H9 (cell line): ENCODE measurements around the gene CCDC63. TPM values are rescaled to one million over a fixed set of nuclear protein-coding genes. Genes with fewer than 3 reads are reported as not detected.

Experiments
- DNase-seq: peaks from one replicate; pipeline ENCODE4 v3.0.0-alpha.2; 2017
- H2AFZ ChIP-seq: one replicate; pipeline ENCODE4 v1.6.1; 2013; ENCODE audit warnings: mild to moderate bottlenecking, low read length, control low read depth, moderate library complexity
- H2AK5ac ChIP-seq: 2 replicates; pipeline ENCODE4 v1.6.1; 2013; ENCODE audit warnings: low read length, control low read depth, mixed read lengths; ENCODE audit not compliant: insufficient read length
- H2BK120ac ChIP-seq: one replicate; pipeline ENCODE4 v1.6.1; 2013; ENCODE audit warnings: low read depth, mild to moderate bottlenecking, low read length, control low read depth, inconsistent platforms; ENCODE audit not compliant: poor library complexity, severe bottlenecking
- H2BK12ac ChIP-seq: 2 replicates; pipeline ENCODE4 v1.6.1; 2013; ENCODE audit warnings: low read length, control low read depth, mixed read lengths, low read depth; ENCODE audit not compliant: insufficient read length
- H2BK15ac ChIP-seq: 2 replicates; pipeline ENCODE4 v1.6.1; 2013; ENCODE audit warnings: low read depth, low read length, control low read depth
- H2BK20ac ChIP-seq: one replicate; pipeline ENCODE4 v1.6.1; 2013; ENCODE audit warnings: low read depth, mild to moderate bottlenecking, low read length, control low read depth, inconsistent platforms; ENCODE audit not compliant: poor library complexity, severe bottlenecking
- H2BK5ac ChIP-seq: 2 replicates; pipeline ENCODE4 v1.6.1; 2013; ENCODE audit warnings: low read length, control low read depth, mixed read lengths; ENCODE audit not compliant: insufficient read length
- H3K14ac ChIP-seq: 2 replicates; pipeline ENCODE4 v1.6.1; 2013; ENCODE audit warnings: low read length, control low read depth; ENCODE audit not compliant: insufficient read depth
- H3K18ac ChIP-seq: 2 replicates; pipeline ENCODE4 v1.6.1; 2013; ENCODE audit warnings: low read depth, mild to moderate bottlenecking, mixed read lengths, low read length, control low read depth; ENCODE audit not compliant: insufficient read length
- H3K23ac ChIP-seq: 2 replicates; pipeline ENCODE4 v1.6.1; 2013; ENCODE audit warnings: low read length, control low read depth, mixed read lengths, low read depth; ENCODE audit not compliant: insufficient read length
- H3K23me2 ChIP-seq: 2 replicates; pipeline ENCODE4 v1.6.1; 2013; ENCODE audit warnings: low read depth, mild to moderate bottlenecking, mixed read lengths, low read length, control low read depth; ENCODE audit not compliant: insufficient read length, poor library complexity, severe bottlenecking
- H3K27ac ChIP-seq: 2 replicates; pipeline ENCODE4 v1.5.1; 2013; ENCODE audit warnings: low read length, control low read depth, mixed read lengths, low read depth; ENCODE audit not compliant: insufficient read length
- H3K27me3 ChIP-seq: 2 replicates; pipeline ENCODE4 v1.6.1; 2013; ENCODE audit warnings: low read length, control low read depth, inconsistent platforms; ENCODE audit not compliant: insufficient read depth
- H3K4ac ChIP-seq: 2 replicates; pipeline ENCODE4 v1.6.1; 2013; ENCODE audit warnings: low read depth, mild to moderate bottlenecking, control low read depth, inconsistent platforms, low read length, moderate library complexity
- H3K4me1 ChIP-seq: 2 replicates; pipeline ENCODE4 v1.6.1; 2013; ENCODE audit warnings: low read length, control low read depth, inconsistent platforms; ENCODE audit not compliant: insufficient read depth
- H3K4me2 ChIP-seq: 2 replicates; pipeline ENCODE4 v1.6.1; 2013; ENCODE audit warnings: low read length, control low read depth, mixed read lengths; ENCODE audit not compliant: insufficient read length, insufficient read depth
- H3K56ac ChIP-seq: 2 replicates; pipeline ENCODE4 v1.6.1; 2013; ENCODE audit warnings: low read depth, mild to moderate bottlenecking, mixed read lengths, low read length, control low read depth; ENCODE audit not compliant: insufficient read length
- H3K79me1 ChIP-seq: 2 replicates; pipeline ENCODE4 v1.6.1; 2013; ENCODE audit warnings: low read depth, mild to moderate bottlenecking, moderate library complexity, low read length, control low read depth, inconsistent platforms; ENCODE audit not compliant: insufficient read depth, poor library complexity, severe bottlenecking
- H3K79me2 ChIP-seq: 2 replicates; pipeline ENCODE4 v1.6.1; 2013; ENCODE audit warnings: low read length, control low read depth, inconsistent platforms; ENCODE audit not compliant: insufficient read depth
- H3K9ac ChIP-seq: 2 replicates; pipeline ENCODE4 v1.6.1; 2013; ENCODE audit warnings: low read length, control low read depth, mixed read lengths; ENCODE audit not compliant: insufficient read length; ENCODE audit errors: extremely low read depth
- H3K9me3 ChIP-seq: one replicate; pipeline ENCODE4 v1.6.1; 2013; ENCODE audit warnings: low read depth, low read length, inconsistent platforms; ENCODE audit not compliant: control insufficient read depth
- H3T11ph ChIP-seq: one replicate; pipeline ENCODE4 v1.6.1; 2013; ENCODE audit warnings: mild to moderate bottlenecking, low read length, control low read depth, inconsistent platforms
- H4K20me1 ChIP-seq: one replicate; pipeline ENCODE4 v1.6.1; 2013; ENCODE audit not compliant: control insufficient read depth, insufficient read length, insufficient read depth
- H4K5ac ChIP-seq: 2 replicates; pipeline ENCODE4 v1.6.1; 2013; ENCODE audit warnings: low read depth, mild to moderate bottlenecking, mixed read lengths, low read length, control low read depth; ENCODE audit not compliant: insufficient read length
- H4K8ac ChIP-seq: replicated peaks from 2 replicates; pipeline ENCODE4 v1.6.1; 2013; ENCODE audit warnings: low read length, control low read depth, mixed read lengths, low read depth; ENCODE audit not compliant: insufficient read length
- H4K91ac ChIP-seq: 2 replicates; pipeline ENCODE4 v1.6.1; 2013; ENCODE audit warnings: low read depth, mild to moderate bottlenecking, moderate library complexity, mixed read lengths, low read length, control low read depth; ENCODE audit not compliant: insufficient read length
- H3K27ac Mint-ChIP-seq, 3 experiments: 2 replicates in 2 of 3; 3 replicates in 1 of 3; pipeline ENCODE4 v1.8.0; 2020 to 2021; ENCODE audit warnings: mixed read lengths in 3 of 3, mild to moderate bottlenecking in 1 of 3, moderate library complexity in 1 of 3
- H3K27me3 Mint-ChIP-seq: 2 replicates; pipeline ENCODE4 v1.8.0; 2021; ENCODE audit warnings: low read depth, mild to moderate bottlenecking, moderate library complexity, mixed read lengths
- H3K36me3 Mint-ChIP-seq, 3 experiments: 2 replicates in 2 of 3; 3 replicates in 1 of 3; pipeline ENCODE4 v1.8.0; 2020 to 2021; ENCODE audit warnings: low read depth in 3 of 3, mixed read lengths in 3 of 3; ENCODE audit not compliant: insufficient read depth in 1 of 3
- H3K4me1 Mint-ChIP-seq, 2 experiments: 2 replicates each; pipeline ENCODE4 v1.8.0; 2020; ENCODE audit warnings: mixed read lengths in 2 of 2
- H3K4me3 Mint-ChIP-seq, 2 experiments: 2 replicates in 1 of 2; 3 replicates in 1 of 2; pipeline ENCODE4 v1.8.0; 2020 to 2021; ENCODE audit warnings: mild to moderate bottlenecking in 2 of 2, mixed read lengths in 2 of 2, moderate library complexity in 1 of 2
- H3K9me3 Mint-ChIP-seq, 2 experiments: 2 replicates in 1 of 2; 3 replicates in 1 of 2; pipeline ENCODE4 v1.8.0; 2020; ENCODE audit warnings: mild to moderate bottlenecking in 2 of 2, mixed read lengths in 2 of 2, moderate library complexity in 1 of 2
- WGBS: extraction: QIAGEN DNeasy Blood & Tissue Kit; methylation state at CpG from one replicate; pipeline ENCODE4 v1.1.7; 2013; ENCODE audit warnings: missing lambda C conversion rate, low lambda C conversion rate, mixed read lengths; ENCODE audit not compliant: insufficient read length; ENCODE audit errors: extremely low coverage; 5-methylcytosine and 5-hydroxymethylcytosine counted together
- total RNA-seq: library from RNA; stranded (reverse); gene quantifications from 2 replicates; pipeline ENCODE4 v1.2.1, GENCODE V29; 2021
- TF ChIP-seq, protein P1 (sequence below): fragments of 200-600 bp; sonication (generic); conservative IDR thresholded peaks from 3 replicates; pipeline ENCODE4 v1.8.0; 2021; ENCODE audit warnings: antibody characterized with exemption, mild to moderate bottlenecking

Gene CCDC63
- total RNA-seq, 1 experiment from 2014 or later, result 0.77 TPM

DNA sequence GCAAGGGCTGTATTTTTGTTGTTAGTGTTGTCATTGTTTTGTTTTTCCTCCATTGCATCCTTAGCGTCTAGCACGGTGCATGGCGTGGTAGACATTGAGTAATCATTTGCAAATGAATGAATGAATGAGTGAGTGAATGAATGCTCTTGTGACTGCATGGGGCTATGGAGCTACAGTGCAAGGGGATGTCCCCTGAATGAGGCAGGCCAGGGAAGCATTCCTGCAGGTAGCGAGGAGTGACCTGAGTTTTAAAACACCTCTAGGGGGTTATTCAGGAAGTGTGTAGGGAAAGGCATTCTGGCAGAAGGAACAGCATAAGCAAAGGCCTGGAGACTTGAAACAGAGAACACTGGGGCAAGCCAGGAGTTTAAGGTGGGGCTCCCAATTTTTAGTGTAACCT is 56.7 kb downstream of the CCDC63 start:
- H3K4me1 Mint-ChIP-seq, result peaks cover 3 to 4% of the 10 kb centered on the region in 2 experiments
- no peak overlapping the region for H2AFZ ChIP-seq
- no peak overlapping the region for H3K9ac ChIP-seq
- H3K36me3 Mint-ChIP-seq, result no peaks in the 10 kb centered on the region
- H3K4me1 ChIP-seq, result no peaks in the 10 kb centered on the region
- no peak overlapping the region for H3K4me2 ChIP-seq
- H3K27me3 Mint-ChIP-seq, result peaks cover 7% of the 10 kb centered on the region
- no peak for DNase-seq
- H4K91ac ChIP-seq, result no peak overlapping the region
- no peak overlapping the region for H2BK20ac ChIP-seq
- no peaks in the 10 kb centered on the region for H3K23me2 ChIP-seq
- no peak overlapping the region for H4K8ac ChIP-seq
- H3T11ph ChIP-seq, result no peak overlapping the region
- H2BK12ac ChIP-seq, result no peak overlapping the region
- H3K27ac ChIP-seq, result no peak overlapping the region
- no peak overlapping the region for H3K23ac ChIP-seq
- H3K27ac Mint-ChIP-seq, result peak overlapping the region in 1 of 3 experiments; percentile 33; a peak in 1 of 7 replicates
- no peak overlapping the region for H3K14ac ChIP-seq
- no peaks in the 10 kb centered on the region for H3K27me3 ChIP-seq
- H4K20me1 ChIP-seq, result no peaks in the 10 kb centered on the region
- no peaks in the 10 kb centered on the region for H3K79me2 ChIP-seq
- WGBS, result no CpG with 5 or more reads among the region's 4 CpGs
- H4K5ac ChIP-seq, result no peak overlapping the region
- no peak overlapping the region for H2BK5ac ChIP-seq
- TF ChIP-seq, protein P1, sequence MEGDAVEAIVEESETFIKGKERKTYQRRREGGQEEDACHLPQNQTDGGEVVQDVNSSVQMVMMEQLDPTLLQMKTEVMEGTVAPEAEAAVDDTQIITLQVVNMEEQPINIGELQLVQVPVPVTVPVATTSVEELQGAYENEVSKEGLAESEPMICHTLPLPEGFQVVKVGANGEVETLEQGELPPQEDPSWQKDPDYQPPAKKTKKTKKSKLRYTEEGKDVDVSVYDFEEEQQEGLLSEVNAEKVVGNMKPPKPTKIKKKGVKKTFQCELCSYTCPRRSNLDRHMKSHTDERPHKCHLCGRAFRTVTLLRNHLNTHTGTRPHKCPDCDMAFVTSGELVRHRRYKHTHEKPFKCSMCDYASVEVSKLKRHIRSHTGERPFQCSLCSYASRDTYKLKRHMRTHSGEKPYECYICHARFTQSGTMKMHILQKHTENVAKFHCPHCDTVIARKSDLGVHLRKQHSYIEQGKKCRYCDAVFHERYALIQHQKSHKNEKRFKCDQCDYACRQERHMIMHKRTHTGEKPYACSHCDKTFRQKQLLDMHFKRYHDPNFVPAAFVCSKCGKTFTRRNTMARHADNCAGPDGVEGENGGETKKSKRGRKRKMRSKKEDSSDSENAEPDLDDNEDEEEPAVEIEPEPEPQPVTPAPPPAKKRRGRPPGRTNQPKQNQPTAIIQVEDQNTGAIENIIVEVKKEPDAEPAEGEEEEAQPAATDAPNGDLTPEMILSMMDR, result no peak
- no peaks in the 10 kb centered on the region for H3K9me3 ChIP-seq
- H2BK120ac ChIP-seq, result no peak overlapping the region
- H2BK15ac ChIP-seq, result no peak overlapping the region
- H3K4ac ChIP-seq, result no peak overlapping the region
- H3K9me3 Mint-ChIP-seq, result 0 out of 5 replicates have a peak, but pooled peaks cover 0 to 2% of the 10 kb centered on the region in 2 experiments
- no peak overlapping the region for H3K56ac ChIP-seq
- no peak overlapping the region for H3K4me3 Mint-ChIP-seq
- no peak overlapping the region for H3K18ac ChIP-seq
- H3K79me1 ChIP-seq, result no peaks in the 10 kb centered on the region
- H2AK5ac ChIP-seq, result no peak overlapping the region
